Ascending aorta (tissue), 2 donors: ENCODE results near the gene ACP1. TPM values are rescaled to one million over a fixed set of nuclear protein-coding genes. Genes with fewer than 3 reads are reported as not detected.

ENCODE experiments used
- DNase-seq, 2 donors: peaks; one replicate each; pipeline ENCODE4 v3.0.0-alpha.2; 2019; ENCODE audit warnings: low spot score in 2 of 2
- H3K27ac ChIP-seq, 2 donors: fragments of 200-600 bp; sonication (generic); one replicate each; pipeline ENCODE4 v1.5.1; 2016 to 2017; ENCODE audit warnings: mild to moderate bottlenecking in 1 of 2
- H3K27me3 ChIP-seq: fragments of 200-600 bp; sonication (generic); one replicate; pipeline ENCODE4 v1.5.1; 2017
- H3K36me3 ChIP-seq, 2 donors: fragments of 200-600 bp; sonication (generic); one replicate each; pipeline ENCODE4 v1.5.1; 2016
- H3K4me1 ChIP-seq, 2 donors: fragments of 200-600 bp; sonication (generic); one replicate each; pipeline ENCODE4 v1.5.1; 2016 to 2017; ENCODE audit warnings: mild to moderate bottlenecking in 1 of 2
- H3K4me3 ChIP-seq, 2 donors: fragments of 200-600 bp; sonication (generic); one replicate each; pipeline ENCODE4 v1.5.1; 2016 to 2017; ENCODE audit warnings: mild to moderate bottlenecking in 1 of 2
- H3K9me3 ChIP-seq, 2 donors: fragments of 200-600 bp; sonication (generic); one replicate each; pipeline ENCODE4 v1.5.1; 2016
- CTCF ChIP-seq, 3 experiments: fragments of 200-600 bp in 2 of 3; fragments of 450-650 bp in 1 of 3; sonication (generic) in 2 of 3; IDR thresholded peaks; one replicate each; pipeline ENCODE4 v1.5.1; 2016 to 2019; ENCODE audit warnings: antibody characterized with exemption in 3 of 3, mild to moderate bottlenecking in 1 of 3, moderate library complexity in 1 of 3
- intact Hi-C: fragments of 100-400 bp; cut with DNase I; formaldehyde crosslinking; loops from one replicate; pipeline ENCODE4 v1.15.1; 2023
- total RNA-seq: library from RNA; depleted of rRNA; stranded (reverse); fragments of >200 nt; gene quantifications from one replicate; pipeline ENCODE4 v1.1.0, GENCODE V29; 2016

Gene ACP1
- total RNA-seq, 1 donor from 2014 or later = 30.8 TPM

- TF ChIP-seq CTCF (IDR thresholded peaks at IDR 0.05) = no peak
- Histone ChIP-seq H3K4me1 (peaks cover 3 to 19% of the 10 kb centered on the region in 2 donors), H3K27ac (peak overlapping the region; percentile 60 to 68), H3K4me3 (no peak overlapping the region), H3K27me3 (no peaks in the 10 kb centered on the region), H3K9me3 (no peaks in the 10 kb centered on the region), H3K36me3 (peaks cover 13 to 28% of the 10 kb centered on the region in 2 donors)
- intact Hi-C loops = no loop called here
- no peak for DNase-seq
These were observed 20.2 kb downstream of the ACP1 start for GRCh38 chr2:284896-285492.

GRCh38 chr2:285531-285930 is 20.8 kb downstream of the ACP1 start:
- H3K36me3 ChIP-seq = peaks cover 13 to 23% of the 10 kb centered on the region in 2 donors
- no peak for DNase-seq
- no peak for TF ChIP-seq CTCF (IDR thresholded peaks at IDR 0.05)
- peak overlapping the region; percentile 60 to 68 for H3K27ac ChIP-seq
- peaks cover 3 to 19% of the 10 kb centered on the region in 2 donors for H3K4me1 ChIP-seq
- intact Hi-C loops = no loop called here
- H3K9me3 ChIP-seq = no peaks in the 10 kb centered on the region
- H3K27me3 ChIP-seq = no peaks in the 10 kb centered on the region
- H3K4me3 ChIP-seq = peak overlapping the region in 1 of 2 donors; percentile 73

GRCh38 chr2:286035-286434 is 21.3 kb downstream of the ACP1 start:
- Histone ChIP-seq H3K27ac (peak overlapping the region; percentile 23 to 60), H3K27me3 (no peaks in the 10 kb centered on the region), H3K36me3 (peaks cover 13 to 18% of the 10 kb centered on the region in 2 donors), H3K4me1 (peaks cover 3 to 19% of the 10 kb centered on the region in 2 donors), H3K4me3 (peak overlapping the region in 1 of 2 donors; percentile 73), H3K9me3 (no peaks in the 10 kb centered on the region)
- intact Hi-C loops = no loop called here
- DNase-seq = no peak
- no peak for TF ChIP-seq CTCF (IDR thresholded peaks at IDR 0.05)

- H3K27ac ChIP-seq = peak overlapping the region; percentile 73 to 78
- intact Hi-C loops = no loop called here
- H3K4me1 ChIP-seq = peaks cover 3 to 19% of the 10 kb centered on the region in 2 donors
- H3K36me3 ChIP-seq = peaks cover 8 to 10% of the 10 kb centered on the region in 2 donors
- no peak for TF ChIP-seq CTCF (IDR thresholded peaks at IDR 0.05)
- no peaks in the 10 kb centered on the region for H3K27me3 ChIP-seq
- peak overlapping the region; percentile 54 to 73 for H3K4me3 ChIP-seq
- no peak for DNase-seq
- H3K9me3 ChIP-seq = no peaks in the 10 kb centered on the region
These were observed 22.1 kb downstream of the ACP1 start for GRCh38 chr2:286774-287392.

- intact Hi-C loops = no loop called here
- Histone ChIP-seq H3K27me3 (no peaks in the 10 kb centered on the region), H3K27ac (peak overlapping the region; percentile 73 to 78), H3K9me3 (no peaks in the 10 kb centered on the region), H3K4me1 (peaks cover 3 to 19% of the 10 kb centered on the region in 2 donors), H3K36me3 (peaks cover 3 to 4% of the 10 kb centered on the region in 2 donors), H3K4me3 (peak overlapping the region; percentile 54 to 73)
- TF ChIP-seq CTCF (IDR thresholded peaks at IDR 0.05) = no peak
- no peak for DNase-seq
These were observed 22.7 kb downstream of the ACP1 start for GRCh38 chr2:287471-287885.
